IPS-18c (cell line): Measurements from ENCODE around the gene KLF15.

Source experiments
- H3K4me3 ChIP-seq: 2 replicates; pipeline ENCODE4 v1.7.0; 2013; ENCODE audit warnings: low read depth, mild to moderate bottlenecking, low read length, moderate library complexity; ENCODE audit not compliant: insufficient read depth
- H3K9me3 ChIP-seq: one replicate; pipeline ENCODE4 v1.6.1; 2013; ENCODE audit warnings: mild to moderate bottlenecking, low read length, moderate library complexity; ENCODE audit not compliant: control insufficient read depth, insufficient read depth

The KLF15 gene

DNA sequence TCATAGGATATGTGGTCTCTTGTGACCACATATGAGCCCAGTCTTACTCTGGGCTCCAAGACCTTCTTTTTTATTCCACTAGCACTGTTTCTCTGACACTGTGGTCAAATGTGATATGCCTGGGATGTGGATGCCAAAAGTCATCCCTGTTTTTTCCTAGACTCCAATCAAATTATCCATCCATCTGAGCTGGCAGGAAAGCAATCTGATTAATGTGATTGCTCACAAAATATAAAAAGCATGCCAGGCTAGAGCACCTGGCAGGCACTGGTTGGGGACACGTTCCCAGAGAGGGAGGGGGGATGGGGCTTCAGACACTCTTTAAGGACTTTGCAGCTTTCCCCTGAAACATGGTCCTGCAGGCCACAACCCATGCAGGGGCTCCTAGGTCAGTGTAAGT, 34.4 kb upstream of the KLF15 start:
- no peak overlapping the region for H3K4me3 ChIP-seq
- no peaks in the 10 kb centered on the region for H3K9me3 ChIP-seq

GRCh38 chr3:126390751-126391150, 33.5 kb upstream of the KLF15 start:
- no peak overlapping the region for H3K4me3 ChIP-seq

DNA sequence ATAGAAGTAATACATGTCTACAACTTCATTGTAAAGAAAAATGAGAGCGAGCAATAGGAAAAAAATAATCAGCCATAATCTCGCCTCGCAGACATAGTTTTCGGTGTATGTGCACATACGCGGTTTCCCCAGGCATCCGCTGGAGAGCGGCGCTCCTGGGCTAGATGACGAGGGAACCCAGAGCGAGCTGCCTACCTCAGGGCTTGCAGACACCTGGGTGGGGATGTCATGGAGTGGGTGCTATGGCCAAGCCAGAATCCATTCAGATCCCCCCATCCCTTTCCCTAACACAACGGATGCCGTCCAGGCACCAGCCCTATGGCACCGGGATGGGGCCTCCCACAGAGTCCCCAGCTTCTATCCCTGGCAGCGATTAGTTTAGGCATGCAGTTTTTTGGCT, 33.0 kb upstream of the KLF15 start:
- Histone ChIP-seq H3K9me3 (no peaks in the 10 kb centered on the region), H3K4me3 (no peak overlapping the region)

More at GRCh38 chr3:126390751-126391150, 33.5 kb upstream of the KLF15 start:
- H3K9me3 ChIP-seq = no peaks in the 10 kb centered on the region

DNA sequence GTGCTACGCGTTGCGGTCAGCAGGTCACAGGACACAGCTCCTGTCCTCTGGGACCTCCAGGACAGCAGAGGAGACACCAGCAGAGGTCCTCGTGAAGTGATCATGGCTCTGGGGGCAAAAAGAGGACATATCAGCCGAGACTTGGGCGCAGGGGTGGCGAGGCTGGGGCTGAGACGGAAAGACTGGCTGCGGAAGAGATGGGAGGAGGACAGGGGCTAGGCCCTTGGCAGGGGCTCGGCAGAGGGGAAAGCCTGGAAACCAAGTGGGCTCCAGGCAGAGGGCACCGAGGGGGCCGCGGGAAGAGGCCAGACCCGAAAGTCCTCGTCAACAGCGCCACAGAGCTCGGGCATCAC, 32.6 kb upstream of the KLF15 start:
- Histone ChIP-seq H3K4me3 (no peak overlapping the region), H3K9me3 (no peaks in the 10 kb centered on the region)

DNA sequence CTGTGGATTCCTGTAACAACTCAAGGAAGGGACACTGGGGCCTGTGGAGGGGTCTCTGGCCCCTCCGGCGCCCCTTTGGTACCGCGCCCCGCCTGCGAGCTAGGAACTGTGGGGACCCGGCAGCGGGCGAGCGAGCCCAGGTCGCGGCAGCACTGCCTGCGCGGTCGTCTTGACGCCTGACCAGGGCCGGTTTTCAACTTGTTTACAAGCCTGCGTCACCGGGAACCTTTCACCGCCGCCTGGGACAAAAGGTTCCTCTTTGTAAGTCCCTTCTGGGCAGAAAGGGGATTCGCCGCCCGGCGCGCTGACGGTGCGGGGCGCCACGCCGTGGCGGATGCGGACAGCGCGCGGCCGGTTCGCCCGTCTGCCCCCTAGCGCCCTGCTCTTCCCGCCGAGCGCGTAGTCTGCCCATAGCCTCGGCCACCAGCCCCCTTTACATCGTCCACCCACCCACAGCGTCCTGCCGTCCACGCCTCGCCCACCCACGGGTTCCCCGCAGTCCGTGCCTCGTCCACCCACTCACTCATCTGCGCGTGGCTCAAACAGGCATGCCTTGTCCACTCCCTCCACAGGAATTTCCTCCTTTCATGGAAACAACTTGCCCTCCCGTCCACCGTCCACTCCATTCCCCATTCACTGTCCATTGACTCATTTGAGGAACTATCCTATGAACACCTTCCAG, 32.0 kb upstream of the KLF15 start:
- no peak overlapping the region for H3K4me3 ChIP-seq

GRCh38 chr3:126381966-126382365, 24.8 kb upstream of the KLF15 start:
- H3K4me3 ChIP-seq = no peak overlapping the region

More for the DNA sequence above, 32.0 kb upstream of the KLF15 start:
- no peaks in the 10 kb centered on the region for H3K9me3 ChIP-seq

GRCh38 chr3:126380011-126380768, 23.0 kb upstream of the KLF15 start:
- H3K4me3 ChIP-seq = no peak overlapping the region
- H3K9me3 ChIP-seq = no peaks in the 10 kb centered on the region

More at GRCh38 chr3:126381966-126382365, 24.8 kb upstream of the KLF15 start:
- no peaks in the 10 kb centered on the region for H3K9me3 ChIP-seq

- H3K4me3 ChIP-seq = no peak overlapping the region
- H3K9me3 ChIP-seq = no peaks in the 10 kb centered on the region
Observed at GRCh38 chr3:126378341-126378751, 21.1 kb upstream of the KLF15 start.

DNA sequence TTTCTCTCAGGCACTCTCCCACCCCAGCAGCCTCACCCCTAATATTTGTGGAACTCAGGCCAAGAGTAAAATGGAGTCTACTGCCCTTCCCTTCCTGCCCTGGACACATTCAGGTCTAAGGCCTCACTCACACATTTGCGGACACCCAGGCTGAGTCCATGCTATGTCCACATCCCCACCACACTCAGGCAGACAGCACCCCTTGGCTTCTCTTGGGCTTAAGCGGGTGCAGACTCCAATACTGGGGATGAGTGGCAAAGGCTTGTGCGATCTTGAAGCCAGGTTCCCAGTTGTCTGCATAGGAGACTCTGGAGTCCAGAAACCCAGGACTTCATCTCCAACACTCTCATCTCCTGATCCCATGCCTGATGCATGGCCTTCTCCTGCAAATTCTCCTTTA, 20.0 kb upstream of the KLF15 start:
- H3K4me3 ChIP-seq = no peak overlapping the region

DNA sequence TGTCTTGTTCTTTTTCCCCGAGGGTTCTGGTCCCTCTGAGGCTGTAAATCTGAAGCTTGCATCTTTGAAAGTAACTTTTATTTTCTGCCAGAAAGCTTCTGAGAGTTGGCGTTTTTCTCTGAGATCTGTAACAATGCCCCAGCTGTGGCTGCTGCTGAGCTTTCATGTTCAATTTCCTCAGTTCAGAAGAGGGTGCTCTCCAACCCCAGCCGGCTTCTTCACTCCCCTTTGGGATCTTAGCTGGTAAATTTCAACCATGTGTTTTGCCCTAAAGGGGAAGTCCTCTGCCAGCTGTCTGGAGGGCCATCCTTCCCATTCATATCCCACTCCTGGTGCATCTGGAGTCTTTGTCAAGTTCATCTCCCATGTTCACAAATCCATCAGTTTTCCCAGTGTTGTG, 19.2 kb upstream of the KLF15 start:
- Histone ChIP-seq H3K9me3 (no peaks in the 10 kb centered on the region), H3K4me3 (no peak overlapping the region)

More for the DNA sequence above, 20.0 kb upstream of the KLF15 start:
- no peaks in the 10 kb centered on the region for H3K9me3 ChIP-seq

- H3K4me3 ChIP-seq = no peak overlapping the region
- H3K9me3 ChIP-seq = no peaks in the 10 kb centered on the region
Observed at GRCh38 chr3:126375835-126376331, 18.7 kb upstream of the KLF15 start.

- no peak overlapping the region for H3K4me3 ChIP-seq
Observed at GRCh38 chr3:126373682-126374601, 16.7 kb upstream of the KLF15 start.

DNA sequence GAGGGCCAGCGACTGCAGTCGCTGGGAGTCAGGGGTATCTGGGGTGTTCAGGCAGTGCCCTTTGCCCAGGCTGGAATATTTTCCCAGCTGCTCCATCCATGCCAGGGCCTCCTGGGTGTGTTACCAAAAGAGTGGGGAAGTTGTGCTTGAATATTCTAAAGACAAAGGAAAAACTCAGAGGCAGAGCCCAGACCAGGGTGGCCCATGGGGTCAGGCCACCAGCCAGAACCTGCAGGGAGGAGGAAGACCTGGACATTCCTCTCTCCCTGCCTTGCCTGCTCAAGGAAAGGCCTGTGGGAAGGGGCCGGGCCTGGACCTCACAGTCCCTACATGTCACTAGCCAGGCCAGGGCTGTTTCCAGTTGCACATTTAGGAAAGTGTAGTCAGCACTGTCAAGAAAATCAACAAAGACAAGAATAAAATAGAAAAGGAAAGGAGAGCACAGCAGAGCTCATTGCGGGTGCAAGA, 16.0 kb upstream of the KLF15 start:
- no peak overlapping the region for H3K4me3 ChIP-seq
- H3K9me3 ChIP-seq = no peaks in the 10 kb centered on the region

More at GRCh38 chr3:126373682-126374601, 16.7 kb upstream of the KLF15 start:
- no peaks in the 10 kb centered on the region for H3K9me3 ChIP-seq

GRCh38 chr3:126372413-126373145, 15.4 kb upstream of the KLF15 start:
- Histone ChIP-seq H3K9me3 (no peaks in the 10 kb centered on the region), H3K4me3 (no peak overlapping the region)

GRCh38 chr3:126371096-126371705, 14.0 kb upstream of the KLF15 start:
- H3K4me3 ChIP-seq = no peak overlapping the region

DNA sequence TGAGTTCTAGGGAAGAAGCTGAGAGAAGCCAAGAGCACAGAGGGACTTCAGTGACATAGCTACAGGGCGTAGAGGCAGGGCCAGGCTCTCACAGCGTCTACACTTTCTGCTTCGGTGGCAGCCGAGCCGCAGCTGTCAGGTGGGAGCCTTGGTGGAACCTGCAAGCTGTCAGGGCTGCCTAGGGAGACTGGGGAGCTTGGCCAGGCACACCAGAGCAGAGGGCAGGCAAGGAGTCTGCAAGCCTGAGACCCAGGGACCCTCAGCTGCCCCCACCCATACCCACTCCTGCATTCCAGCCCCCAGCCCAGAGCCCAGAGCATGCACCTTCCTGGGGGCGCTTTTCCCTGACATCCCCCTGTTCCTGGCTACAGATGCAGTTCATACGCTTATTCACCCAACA, 13.4 kb upstream of the KLF15 start:
- Histone ChIP-seq H3K9me3 (no peaks in the 10 kb centered on the region), H3K4me3 (no peak overlapping the region)

More at GRCh38 chr3:126371096-126371705, 14.0 kb upstream of the KLF15 start:
- H3K9me3 ChIP-seq = no peaks in the 10 kb centered on the region
